Fibroblast of skin of left quadriceps (primary cell): ENCODE measurements around the gene SPON1.

ENCODE experiments used
- DNase-seq, 2 experiments: peaks; one replicate each; pipeline ENCODE4 v3.0.0-alpha.2; 2013; ENCODE audit warnings: low read depth in 2 of 2

The SPON1 gene

DNA sequence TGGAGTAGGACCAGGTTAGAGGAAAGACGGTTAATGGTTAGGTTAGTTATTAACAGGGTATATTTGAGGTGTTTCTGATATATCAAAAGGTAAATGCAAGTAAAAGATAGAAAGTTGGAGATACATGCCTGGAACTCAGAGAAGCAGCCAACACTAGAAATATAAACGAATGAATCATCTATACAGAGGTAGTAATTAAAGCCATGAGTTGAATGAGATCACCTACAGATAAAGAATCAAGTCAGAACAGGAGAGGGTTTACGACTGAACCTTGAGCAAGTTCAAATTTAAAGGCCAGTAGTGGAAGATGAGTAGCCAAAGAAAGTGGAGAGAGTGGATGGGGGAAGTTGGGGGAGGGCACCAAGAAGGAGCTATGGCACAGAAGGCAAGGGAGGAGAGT, 73.9 kb downstream of the SPON1 start:
- no peak for DNase-seq

- no peak for DNase-seq
Observed at GRCh38 chr11:14041040-14041439, 78.5 kb downstream of the SPON1 start.

- no peak for DNase-seq
Observed at GRCh38 chr11:14041565-14041964, 79.0 kb downstream of the SPON1 start.

GRCh38 chr11:14042686-14043465, 80.4 kb downstream of the SPON1 start:
- no peak for DNase-seq

DNA sequence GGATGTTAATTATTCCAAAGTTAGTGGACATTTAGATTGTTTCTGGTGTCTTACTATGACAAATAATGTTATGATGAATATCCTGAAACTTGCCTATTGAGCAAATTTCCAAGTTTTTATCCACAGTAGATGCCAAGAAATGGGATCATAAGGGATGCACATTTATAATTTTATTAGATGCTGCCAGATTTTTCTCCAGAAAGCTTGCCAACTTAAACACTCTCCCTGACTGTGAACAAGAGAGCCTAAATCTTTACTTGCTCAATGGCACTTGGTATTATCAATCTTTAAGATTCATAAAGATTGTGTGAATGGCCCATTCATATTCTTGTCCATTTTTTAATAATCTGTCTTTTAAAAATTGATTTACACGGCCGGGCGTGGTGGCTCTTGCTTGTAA, 82.4 kb downstream of the SPON1 start:
- no peak for DNase-seq

DNA sequence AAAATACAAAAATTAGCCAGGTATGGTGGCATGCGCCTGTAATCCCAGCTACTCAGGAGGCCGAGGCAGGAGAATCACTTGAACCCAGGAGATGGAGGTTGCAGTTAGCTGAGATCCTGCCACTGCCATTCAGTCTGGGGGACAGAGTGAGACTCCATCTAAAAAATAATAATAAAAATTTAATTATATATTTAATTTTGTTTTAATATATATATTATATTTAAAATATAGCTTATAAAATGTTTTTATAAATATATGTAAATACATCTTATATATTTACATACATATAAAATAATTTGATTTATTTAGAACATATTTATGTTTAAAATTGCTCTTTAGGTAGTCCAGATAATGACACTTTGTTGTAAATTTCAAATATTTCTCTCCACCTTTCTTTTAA, 82.9 kb downstream of the SPON1 start:
- DNase-seq, result no peak

DNA sequence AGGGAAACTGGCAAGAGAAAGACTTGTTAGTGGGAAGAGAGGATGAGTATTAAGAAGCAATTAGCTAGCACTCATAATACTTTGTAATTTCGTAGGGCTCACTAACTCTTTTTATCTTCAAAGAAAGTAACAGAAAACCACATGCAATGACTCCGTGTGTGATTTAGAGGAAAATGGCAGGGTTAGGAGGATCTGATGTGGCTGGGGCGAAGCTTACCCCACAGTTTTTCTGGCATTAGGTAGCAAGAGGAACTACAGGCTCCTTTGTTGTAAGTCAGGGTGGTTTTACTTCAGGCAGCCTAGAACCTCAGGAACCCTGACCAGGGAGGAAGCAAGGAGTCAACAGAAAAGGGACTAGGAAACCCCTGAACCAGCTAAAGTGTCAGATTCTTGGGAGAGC, 89.7 kb downstream of the SPON1 start:
- DNase-seq, result no peak

- peak; percentile 88 for DNase-seq
Observed at GRCh38 chr11:14054116-14055107, 91.9 kb downstream of the SPON1 start.

DNA sequence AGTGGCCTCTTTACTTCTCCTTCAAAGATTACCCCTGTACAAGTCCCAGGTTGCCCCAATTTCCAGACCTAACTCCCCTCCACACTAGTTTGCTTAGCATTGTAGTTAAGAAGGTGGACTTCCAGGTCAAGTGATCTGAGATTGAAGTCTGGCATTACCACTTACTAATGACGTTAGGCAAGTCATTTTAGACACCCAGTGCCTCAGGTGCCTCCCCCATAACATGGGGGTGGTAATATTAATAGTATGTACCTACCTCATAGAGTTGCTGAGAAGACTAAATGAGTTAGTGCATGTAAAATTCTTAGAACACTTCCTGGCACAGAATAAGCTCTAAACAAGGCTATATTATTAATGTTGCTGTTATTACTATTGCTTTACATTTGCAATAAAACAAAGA, 93.4 kb downstream of the SPON1 start:
- no peak for DNase-seq

DNA sequence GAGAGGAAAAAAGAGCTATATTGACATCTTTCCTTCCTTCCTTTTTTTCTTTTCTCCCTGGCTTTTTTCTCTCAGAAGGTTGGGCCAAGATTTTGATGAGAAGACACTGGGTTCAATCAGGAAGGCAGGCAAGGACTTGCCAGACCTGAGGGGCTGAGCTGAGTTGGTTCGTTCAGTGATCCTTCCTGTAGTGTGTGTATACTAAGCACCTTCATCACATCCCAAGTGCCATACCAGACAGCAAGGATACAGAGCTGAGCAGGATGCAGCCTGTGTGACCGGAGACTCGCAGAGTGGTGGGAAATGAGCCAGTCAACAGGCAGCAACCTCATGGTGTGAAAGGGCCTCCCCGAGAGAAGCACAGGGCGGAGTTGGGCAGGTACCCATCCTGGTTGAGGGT, 95.5 kb downstream of the SPON1 start:
- DNase-seq, result no peak

GRCh38 chr11:14059491-14059890, 97.0 kb downstream of the SPON1 start:
- DNase-seq, result no peak

DNA sequence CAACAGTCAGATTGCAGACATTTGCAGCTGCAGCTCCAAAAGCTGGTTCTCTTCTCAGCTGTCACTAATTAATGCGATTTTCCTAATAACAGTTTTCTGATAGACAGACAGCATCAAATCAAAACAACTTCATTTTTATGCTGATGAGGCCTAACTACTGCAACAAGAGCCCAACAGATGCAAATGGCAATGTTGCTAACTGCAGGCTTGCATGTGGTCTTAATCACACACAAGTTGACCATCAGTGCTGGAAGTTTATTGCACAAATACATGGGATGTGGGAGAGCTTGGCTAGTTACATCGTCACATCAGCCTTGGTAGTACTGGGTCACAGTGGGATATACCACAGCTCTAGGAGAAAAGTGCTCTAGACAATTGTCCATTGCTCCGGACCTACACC, 99.2 kb downstream of the SPON1 start:
- DNase-seq, result no peak

DNA sequence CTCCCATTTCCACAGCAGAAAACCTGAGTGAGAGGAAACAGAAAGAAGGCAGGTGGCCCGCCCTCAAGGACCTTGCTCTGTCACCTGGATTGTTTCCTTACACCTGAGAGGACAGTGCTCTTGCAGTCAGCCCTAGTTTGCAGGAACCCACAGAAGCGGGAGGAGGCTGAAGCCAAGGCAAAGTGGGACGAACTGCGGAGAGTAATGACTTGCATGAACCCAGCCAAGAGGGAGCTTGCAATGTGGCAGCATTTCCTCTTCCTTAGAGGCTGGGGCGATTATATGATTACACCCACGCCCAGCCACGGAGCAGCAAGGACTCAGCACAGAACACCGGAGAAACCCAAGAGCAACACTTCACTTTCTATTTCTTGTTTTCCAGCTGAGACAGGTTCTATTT, 102.6 kb downstream of the SPON1 start:
- DNase-seq, result no peak

DNA sequence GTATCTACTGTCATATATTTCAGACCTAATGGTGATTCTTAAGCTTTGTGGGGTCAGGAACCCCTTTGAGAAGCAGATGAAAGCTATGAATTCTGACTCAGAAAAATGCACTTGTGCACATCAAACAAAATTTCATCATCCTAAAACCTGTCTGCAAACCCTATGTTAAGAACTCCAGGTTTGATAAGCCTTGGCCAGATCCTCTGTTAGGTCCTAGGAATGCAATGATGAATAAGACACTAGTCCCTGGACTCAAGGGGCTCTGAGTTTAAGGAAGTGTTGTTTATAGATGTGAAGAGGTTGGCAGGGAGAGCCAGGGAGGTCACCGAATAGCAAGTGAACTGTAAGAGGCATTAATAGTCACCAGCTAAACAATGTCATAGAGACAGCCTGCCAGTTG, 103.2 kb downstream of the SPON1 start:
- DNase-seq, result no peak

DNA sequence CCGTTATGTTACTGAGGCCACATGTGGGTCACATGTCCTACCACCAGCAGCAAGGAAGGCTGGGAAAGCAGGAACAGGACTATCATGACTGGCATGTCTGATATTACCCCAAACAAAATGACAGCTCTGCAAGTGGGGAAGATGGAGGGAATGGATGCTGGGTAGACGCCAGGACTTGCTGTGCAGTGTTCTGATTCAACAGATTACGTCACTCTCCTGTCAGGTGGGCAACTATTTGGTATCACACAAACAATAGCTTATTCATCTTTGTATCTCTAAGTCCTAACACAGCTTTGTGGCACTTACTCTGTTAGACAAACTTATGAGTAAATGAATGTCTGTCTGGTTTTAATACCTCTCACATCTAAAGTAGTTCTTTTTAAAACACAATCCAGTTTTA, 105.2 kb downstream of the SPON1 start:
- no peak for DNase-seq

GRCh38 chr11:14070896-14071295, 108.4 kb downstream of the SPON1 start:
- no peak for DNase-seq

- DNase-seq, result peak; percentile 78 to 79
Observed at GRCh38 chr11:14073849-14074476, 111.4 kb downstream of the SPON1 start.

- peak; percentile 27 to 34 for DNase-seq
Observed at GRCh38 chr11:14075118-14076078, 112.9 kb downstream of the SPON1 start.

- DNase-seq, result no peak
Observed at GRCh38 chr11:14079011-14079410, 116.5 kb downstream of the SPON1 start.

DNA sequence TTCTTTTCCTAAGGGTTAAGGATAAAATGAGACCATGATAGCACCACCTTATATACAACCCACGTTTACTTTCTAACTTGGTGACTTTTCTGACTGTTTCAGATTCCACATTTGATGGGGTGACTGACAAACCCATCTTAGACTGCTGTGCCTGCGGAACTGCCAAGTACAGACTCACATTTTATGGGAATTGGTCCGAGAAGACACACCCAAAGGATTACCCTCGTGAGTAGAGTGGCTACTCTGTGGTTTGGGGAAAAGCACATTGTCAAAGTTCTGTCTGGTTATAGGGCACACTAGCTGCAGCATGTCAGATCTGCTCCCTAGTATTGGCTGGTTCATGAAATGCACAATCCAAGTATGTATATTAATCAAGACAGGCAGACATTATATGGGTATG, 117.3 kb downstream of the SPON1 start:
- DNase-seq, result no peak

DNA sequence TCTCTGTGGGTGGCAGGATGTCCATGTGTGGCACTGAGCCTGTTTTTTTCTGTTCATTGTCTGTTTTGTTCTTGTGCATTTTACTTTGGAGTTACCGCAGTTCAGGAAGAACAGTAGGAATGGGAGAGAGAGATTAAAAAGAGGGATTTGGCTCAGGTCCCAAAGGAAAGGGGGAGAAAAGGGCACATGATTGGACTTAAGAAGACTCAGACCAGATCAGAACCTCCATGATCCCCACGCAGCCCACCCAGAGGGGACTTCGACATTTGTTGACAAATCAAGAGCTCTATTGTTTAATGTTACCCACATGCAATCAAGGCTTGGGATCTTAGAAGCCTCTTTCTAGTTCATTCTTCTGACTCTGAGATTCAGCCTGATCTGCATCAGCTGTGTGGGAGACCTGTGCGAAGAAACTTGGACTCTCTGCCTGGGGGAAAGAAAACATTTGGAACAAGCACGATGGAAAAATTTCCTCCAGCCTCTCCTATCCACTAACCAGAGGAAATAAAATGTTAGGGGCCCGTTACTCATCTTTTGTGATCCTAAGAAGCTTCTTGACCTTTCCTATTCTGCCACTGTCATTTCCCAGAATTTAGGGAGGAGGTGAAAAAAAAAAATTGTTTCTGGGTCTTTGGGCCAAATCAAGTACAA, 119.2 kb downstream of the SPON1 start:
- no peak for DNase-seq
